ENCODE measurements around the gene TOP3A. TPM values are rescaled to one million over a fixed set of nuclear protein-coding genes. Genes with fewer than 3 reads are reported as not detected.

Gene TOP3A
- total RNA-seq, 1 experiment from 2014 or later: 56.1 TPM

GRCh38 chr17:18267366-18267765, 47.4 kb downstream of the TOP3A start:
- H3K27me3 Mint-ChIP-seq (ENCODE audit: low read depth): no peaks in the 10 kb centered on the region
- TF ChIP-seq GTF2I (CRISPR knock-in tag; conservative IDR thresholded peaks at IDR 0.05): no peak
- no peak for TF ChIP-seq ZNF425 (CRISPR knock-in tag; conservative IDR thresholded peaks at IDR 0.05)
- no peak for TF ChIP-seq PRDM15 (CRISPR knock-in tag; IDR thresholded peaks at IDR 0.05)
- no peak for TF ChIP-seq ATF3 (CRISPR knock-in tag; conservative IDR thresholded peaks at IDR 0.05)
- no peak for TF ChIP-seq FOXP4 (CRISPR knock-in tag; IDR thresholded peaks at IDR 0.05)
- TF ChIP-seq ZBTB21 (CRISPR knock-in tag; IDR thresholded peaks at IDR 0.05; ENCODE audit: borderline replicate concordance): no peak
- TF ChIP-seq ZNF121 (CRISPR knock-in tag; IDR thresholded peaks at IDR 0.05): no peak
- TF ChIP-seq USF2 (CRISPR knock-in tag; IDR thresholded peaks at IDR 0.05): no peak
- TF ChIP-seq GABPB1 (CRISPR knock-in tag; IDR thresholded peaks at IDR 0.05): no peak
- TF ChIP-seq SP1 (CRISPR knock-in tag; conservative IDR thresholded peaks at IDR 0.05): no peak
- TF ChIP-seq ZNF138 (CRISPR knock-in tag; conservative IDR thresholded peaks at IDR 0.05): no peak
- TF ChIP-seq ZNF512 (CRISPR knock-in tag; IDR thresholded peaks at IDR 0.05; ENCODE audit: borderline replicate concordance): no peak
- no peak for TF ChIP-seq PRRX2 (CRISPR knock-in tag; IDR thresholded peaks at IDR 0.05)
- TF ChIP-seq CREM (CRISPR knock-in tag; IDR thresholded peaks at IDR 0.05): no peak
- no peak for TF ChIP-seq FOXJ3 (CRISPR knock-in tag; IDR thresholded peaks at IDR 0.05; ENCODE audit: borderline replicate concordance)
- no peak for TF ChIP-seq NR3C1 (CRISPR knock-in tag; conservative IDR thresholded peaks at IDR 0.05; ENCODE audit: low read depth)
- TF ChIP-seq ZNF416 (CRISPR knock-in tag; IDR thresholded peaks at IDR 0.05): no peak
- no peak for TF ChIP-seq JAZF1 (CRISPR knock-in tag; IDR thresholded peaks at IDR 0.05)
- no peak for TF ChIP-seq TEAD4 (CRISPR knock-in tag; IDR thresholded peaks at IDR 0.05)
- no peak for TF ChIP-seq ATF1 (CRISPR knock-in tag; IDR thresholded peaks at IDR 0.05)
- H3K4me1 Mint-ChIP-seq: peaks cover 8% of the 10 kb centered on the region
- DNase-seq (ENCODE audit: low spot score) (no peak), ATAC-seq (no peak)
- peaks cover 7% of the 10 kb centered on the region; the same call in 1 of the 2 replicates for H3K36me3 Mint-ChIP-seq
- ChIA-PET POLR2A (no interaction called here), CTCF (interaction anchor here (1.6 to 1.8 kb wide), 3 partner anchors 12 to 50 kb away, joined by 4 to 9 read pairs (median 7); no protein-coding TSS in a partner anchor)
- no peak overlapping the region for H3K4me3 Mint-ChIP-seq
- H3K27ac Mint-ChIP-seq: no peak overlapping the region
- H3K9me3 Mint-ChIP-seq: no peaks in the 10 kb centered on the region

Data from WTC11 (cell line).